HCT116 (cell line): Measurements from ENCODE around the gene VAPA. TPM values are rescaled to one million over a fixed set of nuclear protein-coding genes. Genes with fewer than 3 reads are reported as not detected.

Experiments
- ATAC-seq: fragments of 200-7000 bp; cut with Tn5 transposase; 2 replicates; pipeline ENCODE4 v1.9.1; 2020; ENCODE audit warnings: mild to moderate bottlenecking, moderate library complexity
- BruUV-seq: library from RNA; stranded (reverse); fragments of 400-500 nt; replicated peaks from 2 replicates; lab custom pipeline; 2021; lab: Mats Ljungman, UMichigan
- CTCF ChIA-PET: fragments of 300-600 bp; sonication (Branson Sonifier 250); formaldehyde crosslinking; loops from one replicate; lab custom pipeline; 2021; ENCODE audit warnings: antibody characterized with exemption; lab: Charles Lee
- POLR2A ChIA-PET: fragments of 300-600, 350-600 bp; sonication (Branson Sonifier 250); formaldehyde crosslinking; loops from one replicate; lab custom pipeline; 2021; ENCODE audit warnings: antibody characterized with exemption; lab: Charles Lee
- RAD21 ChIA-PET, 2 experiments: fragments of 300-600 bp; sonication (Branson Sonifier 250); formaldehyde crosslinking; loops; one replicate each; lab custom pipeline; 2023; ENCODE audit warnings: low total read pairs in 2 of 2; ENCODE audit not compliant: uncharacterized antibody in 2 of 2, unreplicated experiment in 2 of 2, low non-redundant PET in 1 of 2; lab: Charles Lee
- DNase-seq: peaks from one replicate; pipeline ENCODE4 v3.0.0-alpha.2; 2010; ENCODE audit warnings: low read depth, low spot score
- H2AFZ ChIP-seq: fragments of 200-600 bp; shearing (Covaris generic), sonication (generic); 2 replicates; pipeline ENCODE4 v1.6.1; 2017; ENCODE audit warnings: low read depth, mixed run types, mixed read lengths, antibody characterized with exemption, low read length; ENCODE audit not compliant: poor library complexity, severe bottlenecking
- H3K27ac ChIP-seq: 2 replicates; pipeline ENCODE4 v1.5.1; 2012; ENCODE audit warnings: low read depth, low read length
- H3K27me3 ChIP-seq: fragments of 200-600 bp; sonication (generic); 2 replicates; pipeline ENCODE4 v1.6.1; 2016; ENCODE audit warnings: mixed run types, low read length, mixed read lengths; ENCODE audit not compliant: insufficient read depth
- H3K36me3 ChIP-seq, 2 experiments: fragments of 200-500 bp in 1 of 2; fragments of 200-600 bp in 1 of 2; sonication (Bioruptor generic) in 1 of 2; sonication (generic) in 1 of 2; 2 replicates each; pipeline versions ENCODE4 v1.5.1 to v1.6.1; 2014 to 2016; ENCODE audit warnings: low read length in 2 of 2, inconsistent platforms in 1 of 2, mixed read lengths in 1 of 2, mixed run types in 1 of 2; ENCODE audit not compliant: insufficient read depth in 2 of 2, control insufficient read depth in 1 of 2
- H3K4me1 ChIP-seq, 2 experiments: fragments of 200-600 bp in 1 of 2; sonication (generic) in 1 of 2; 2 replicates each; pipeline versions ENCODE4 v1.5.1 to v1.6.1; 2012 to 2017; ENCODE audit warnings: low read length in 2 of 2, inconsistent platforms in 1 of 2, mild to moderate bottlenecking in 1 of 2, mixed read lengths in 1 of 2, mixed run types in 1 of 2, moderate library complexity in 1 of 2; ENCODE audit not compliant: insufficient read depth in 2 of 2, control insufficient read depth in 1 of 2
- H3K4me2 ChIP-seq: fragments of 200-600 bp; sonication (generic); 2 replicates; pipeline ENCODE4 v1.6.1; 2017; ENCODE audit warnings: mixed run types, low read length, mixed read lengths
- H3K4me3 ChIP-seq, 2 experiments: fragments of 200-600 bp in 1 of 2; sonication (generic) in 1 of 2; replicated peaks in 1 of 2; 2 replicates each; pipeline ENCODE4 v1.5.1; 2011 to 2016; ENCODE audit warnings: low read length in 2 of 2, control low read depth in 1 of 2, low read depth in 1 of 2, mild to moderate bottlenecking in 1 of 2, mixed read lengths in 1 of 2, mixed run types in 1 of 2
- H3K79me2 ChIP-seq: fragments of 200-600 bp; sonication (generic); 2 replicates; pipeline ENCODE4 v1.6.1; 2017; ENCODE audit warnings: mild to moderate bottlenecking, mixed run types, low read length, moderate library complexity, mixed read lengths; ENCODE audit not compliant: insufficient read depth
- H3K9ac ChIP-seq: fragments of 200-600 bp; sonication (generic); 2 replicates; pipeline ENCODE4 v1.6.1; 2016; ENCODE audit warnings: low read length, mixed read lengths
- H3K9me2 ChIP-seq: fragments of 200-600 bp; sonication (generic), shearing (Covaris generic); 2 replicates; pipeline ENCODE4 v1.6.1; 2017; ENCODE audit warnings: mixed run types, mild to moderate bottlenecking, moderate library complexity; ENCODE audit not compliant: insufficient read depth
- H3K9me3 ChIP-seq, 2 experiments: fragments of 200-500 bp in 1 of 2; fragments of 200-600 bp in 1 of 2; sonication (Bioruptor generic) in 1 of 2; sonication (generic) in 1 of 2; 2 replicates each; pipeline ENCODE4 v1.6.1; 2014 to 2017; ENCODE audit warnings: low read length in 2 of 2, mixed read lengths in 2 of 2, inconsistent platforms in 1 of 2, low read depth in 1 of 2, mild to moderate bottlenecking in 1 of 2, mixed run types in 1 of 2, moderate library complexity in 1 of 2; ENCODE audit not compliant: control insufficient read depth in 1 of 2, insufficient read depth in 1 of 2
- H4K20me1 ChIP-seq: fragments of 200-600 bp; sonication (generic), shearing (Covaris generic); 2 replicates; pipeline ENCODE4 v1.6.1; 2017; ENCODE audit warnings: mixed run types, mild to moderate bottlenecking, moderate library complexity; ENCODE audit not compliant: insufficient read depth
- CBX3 ChIP-seq: IDR thresholded peaks from 2 replicates; pipeline ENCODE4 v1.6.1; 2012; ENCODE audit warnings: low read depth
- EGR1 ChIP-seq: IDR thresholded peaks from 2 replicates; pipeline ENCODE4 v1.6.1; 2012; ENCODE audit warnings: low read depth
- ELF1 ChIP-seq: IDR thresholded peaks from 2 replicates; pipeline ENCODE4 v1.6.1; 2012; ENCODE audit warnings: low read depth, borderline replicate concordance
- EZH2phosphoT487 ChIP-seq: fragments of 200-600 bp; IDR thresholded peaks from 2 replicates; pipeline ENCODE4 v1.6.1; 2018; ENCODE audit warnings: antibody characterized with exemption, borderline replicate concordance
- RAD21 ChIP-seq: IDR thresholded peaks from 2 replicates; pipeline ENCODE4 v1.6.1; 2012; ENCODE audit warnings: low read depth, mild to moderate bottlenecking
- SP1 ChIP-seq: IDR thresholded peaks from 2 replicates; pipeline ENCODE4 v1.6.1; 2012; ENCODE audit warnings: low read depth
- TCF7L2 ChIP-seq: IDR thresholded peaks from 2 replicates; pipeline ENCODE4 v1.7.0; 2011; ENCODE audit warnings: borderline replicate concordance, inconsistent platforms; ENCODE audit not compliant: insufficient read depth, insufficient read length; ENCODE audit errors: extremely low read depth
- ZNF274 ChIP-seq: fragments of 200-500 bp; sonication (Bioruptor generic); IDR thresholded peaks from 2 replicates; pipeline ENCODE4 v1.6.1; 2014; ENCODE audit warnings: mild to moderate bottlenecking, low read depth, low read length, inconsistent platforms
- intact Hi-C: fragments of 100-400 bp; cut with micrococcal nuclease; formaldehyde crosslinking; loops from 2 replicates; pipeline ENCODE4 v1.10.0; 2022
- total RNA-seq: library from RNA; stranded (reverse); gene quantifications from one replicate; pipeline ENCODE4 v1.2.1, GENCODE V29; 2021; ENCODE audit not compliant: unreplicated experiment

The VAPA gene
- total RNA-seq, 1 experiment from 2014 or later: 295 TPM

DNA sequence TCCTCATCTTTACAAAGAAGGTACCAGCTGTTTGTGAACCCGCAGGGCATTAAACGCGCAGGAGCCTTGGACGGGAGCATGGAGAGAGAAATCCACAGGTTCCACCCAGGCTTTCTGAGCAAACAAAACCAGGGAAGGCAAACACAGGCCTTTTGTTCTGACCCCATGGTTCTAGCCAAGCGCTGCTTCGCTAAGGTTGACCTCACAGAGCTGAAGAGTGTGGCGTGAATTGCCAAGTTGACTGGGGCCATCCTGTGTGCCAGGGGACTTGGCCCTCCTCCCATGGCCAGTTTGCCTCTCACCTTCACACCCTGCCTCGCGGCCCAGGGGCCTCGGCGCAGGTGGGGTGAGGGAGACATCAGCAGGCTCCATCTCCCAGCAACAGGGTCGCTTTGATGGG is 74.1 kb downstream of the VAPA start:
- H3K36me3 ChIP-seq: no peaks in the 10 kb centered on the region
- H2AFZ ChIP-seq: no peak overlapping the region
- ATAC-seq: no peak
- H3K9me2 ChIP-seq: no peaks in the 10 kb centered on the region
- H3K79me2 ChIP-seq: no peaks in the 10 kb centered on the region
- H3K9ac ChIP-seq: no peak overlapping the region
- POLR2A ChIA-PET: no interaction called here
- RAD21 ChIA-PET: no interaction called here
- H3K27ac ChIP-seq: no peak overlapping the region
- no peaks in the 10 kb centered on the region for H4K20me1 ChIP-seq
- no TSS peak for BruUV-seq
- no peaks in the 10 kb centered on the region for H3K9me3 ChIP-seq
- peaks cover 27% of the 10 kb centered on the region for H3K27me3 ChIP-seq
- TF ChIP-seq EGR1: no peak
- H3K4me3 ChIP-seq: no peak overlapping the region
- no peak overlapping the region for H3K4me2 ChIP-seq
- no peak for DNase-seq
- H3K4me1 ChIP-seq: no peaks in the 10 kb centered on the region
- CTCF ChIA-PET: no interaction called here
- intact Hi-C loops: no loop called here

- H3K27ac ChIP-seq: no peak overlapping the region
- intact Hi-C loops: no loop called here
- H3K79me2 ChIP-seq: no peaks in the 10 kb centered on the region
- no peak overlapping the region for H3K9ac ChIP-seq
- ATAC-seq: no peak
- ChIA-PET POLR2A (no interaction called here), RAD21 (no interaction called here), CTCF (no interaction called here)
- no peak overlapping the region for H2AFZ ChIP-seq
- H3K4me1 ChIP-seq: no peaks in the 10 kb centered on the region
- H3K36me3 ChIP-seq: no peaks in the 10 kb centered on the region
- no peak overlapping the region for H3K4me2 ChIP-seq
- no peaks in the 10 kb centered on the region for H4K20me1 ChIP-seq
- BruUV-seq: no TSS peak
- no peak for TF ChIP-seq ZNF274
- no peak for TF ChIP-seq EZH2phosphoT487
- no peak for TF ChIP-seq RAD21
- no peak for TF ChIP-seq ELF1
- no peak for TF ChIP-seq CBX3
- no peak for TF ChIP-seq SP1
- no peak for TF ChIP-seq TCF7L2
- H3K27me3 ChIP-seq: peaks cover 30% of the 10 kb centered on the region
- no peak overlapping the region for H3K4me3 ChIP-seq
- no peaks in the 10 kb centered on the region for H3K9me3 ChIP-seq
- no peak for DNase-seq
- no peaks in the 10 kb centered on the region for H3K9me2 ChIP-seq
These were observed 74.8 kb downstream of the VAPA start for GRCh38 chr18:9988665-9989064.
